Measurements from ENCODE around the gene KLHL42. TPM values are rescaled to one million over a fixed set of nuclear protein-coding genes. Genes with fewer than 3 reads are reported as not detected.

KLHL42 gene
- total and polyA plus RNA-seq, 2 of the 13 experiments (the other 11 are each of a cell fraction or from before 2014, with no cell fraction given): 13.5 to 14.0 TPM

- no peak for TF ChIP-seq KIAA2018 (CRISPR knock-in tag; IDR thresholded peaks at IDR 0.05; ENCODE audit: borderline replicate concordance)
- no peak for TF ChIP-seq MAZ (IDR thresholded peaks at IDR 0.05; ENCODE audit: borderline replicate concordance, low read depth, low read length)
- 0 out of 2 replicates have a peak, but pooled peaks have one; percentile 30 for TF ChIP-seq MAZ (CRISPR knock-in tag; IDR thresholded peaks at IDR 0.05; ENCODE audit: low read depth)
- TF ChIP-seq REST (IDR thresholded peaks at IDR 0.05; ENCODE audit: borderline replicate concordance in 1 of 2, low read depth in 1 of 2, low read length in 2 of 2): peak in 1 of 2 experiments; percentile 21; a peak in 1 of 4 replicates
- TF ChIP-seq ZNF740 (CRISPR knock-in tag; IDR thresholded peaks at IDR 0.05): peak; percentile 46; the same call in 1 of the 2 replicates
- 0 out of 2 replicates have a peak, but pooled peaks have one; percentile 58 for TF ChIP-seq MXD4 (CRISPR knock-in tag; IDR thresholded peaks at IDR 0.05)
- TF ChIP-seq RBM39 (IDR thresholded peaks at IDR 0.05; ENCODE audit: low read depth, low read length, poor library complexity, severe bottlenecking): peak; percentile 82
- TF ChIP-seq, protein P1, sequence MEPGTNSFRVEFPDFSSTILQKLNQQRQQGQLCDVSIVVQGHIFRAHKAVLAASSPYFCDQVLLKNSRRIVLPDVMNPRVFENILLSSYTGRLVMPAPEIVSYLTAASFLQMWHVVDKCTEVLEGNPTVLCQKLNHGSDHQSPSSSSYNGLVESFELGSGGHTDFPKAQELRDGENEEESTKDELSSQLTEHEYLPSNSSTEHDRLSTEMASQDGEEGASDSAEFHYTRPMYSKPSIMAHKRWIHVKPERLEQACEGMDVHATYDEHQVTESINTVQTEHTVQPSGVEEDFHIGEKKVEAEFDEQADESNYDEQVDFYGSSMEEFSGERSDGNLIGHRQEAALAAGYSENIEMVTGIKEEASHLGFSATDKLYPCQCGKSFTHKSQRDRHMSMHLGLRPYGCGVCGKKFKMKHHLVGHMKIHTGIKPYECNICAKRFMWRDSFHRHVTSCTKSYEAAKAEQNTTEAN (CRISPR knock-in tag; conservative IDR thresholded peaks at IDR 0.05): peak; percentile 29; the same call in 1 of the 2 replicates
- TF ChIP-seq ZNF468 (CRISPR knock-in tag; IDR thresholded peaks at IDR 0.05): peak; percentile 31; the same call in 1 of the 2 replicates
- TF ChIP-seq PRMT3 (CRISPR knock-in tag; IDR thresholded peaks at IDR 0.05; ENCODE audit: borderline replicate concordance, low read depth): no peak; the same call in 1 of the 2 replicates
- TF ChIP-seq, protein P2, sequence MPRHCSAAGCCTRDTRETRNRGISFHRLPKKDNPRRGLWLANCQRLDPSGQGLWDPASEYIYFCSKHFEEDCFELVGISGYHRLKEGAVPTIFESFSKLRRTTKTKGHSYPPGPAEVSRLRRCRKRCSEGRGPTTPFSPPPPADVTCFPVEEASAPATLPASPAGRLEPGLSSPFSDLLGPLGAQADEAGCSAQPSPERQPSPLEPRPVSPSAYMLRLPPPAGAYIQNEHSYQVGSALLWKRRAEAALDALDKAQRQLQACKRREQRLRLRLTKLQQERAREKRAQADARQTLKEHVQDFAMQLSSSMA (CRISPR knock-in tag; IDR thresholded peaks at IDR 0.05): 0 out of 2 replicates have a peak, but pooled peaks have one; percentile 82
- no peak for TF ChIP-seq BCL6 (CRISPR knock-in tag; IDR thresholded peaks at IDR 0.05)
These were observed at the start of gene KLHL42, which contains the start of gene MANSC4 (continued) for GRCh38 chr12:27779920-27780611.
